Activated naive CD8-positive, alpha-beta T cell treated with anti-CD3 and anti-CD28 coated beads, Interleukin-2, amount 50 U/mL, for 16 hours (primary cell): ENCODE results near the gene DESI1.
"Not testable (repeated sequence)": the region's sequence is repeated elsewhere in the genome, so short reads cannot be mapped to it uniquely, and the experiment has no call there.

ENCODE experiments used
- DNase-seq: peaks from one replicate; pipeline ENCODE4 v3.0.0-alpha.2; 2020; ENCODE audit warnings: low read depth, low spot score

DESI1 gene

DNA sequence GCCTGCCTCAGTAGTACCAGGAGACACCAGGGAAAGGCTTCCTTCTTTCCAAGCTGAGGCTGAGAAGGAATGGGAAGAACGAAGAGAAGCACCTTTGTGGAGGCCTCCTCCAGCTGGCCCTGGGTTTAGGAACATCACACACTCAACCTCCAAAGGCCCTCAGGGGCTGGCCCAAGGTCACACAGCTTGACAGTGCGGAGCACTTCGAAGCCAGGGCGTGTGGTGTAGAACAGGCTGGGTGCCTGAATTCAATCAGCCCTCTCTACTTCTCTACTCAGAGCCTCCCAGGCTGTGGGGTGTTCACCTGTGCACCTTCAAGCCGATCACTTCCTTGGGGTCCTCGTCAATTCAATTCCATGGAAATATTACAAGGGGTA lies 60.8 kb downstream of the DESI1 start:
- no peak for DNase-seq

DNA sequence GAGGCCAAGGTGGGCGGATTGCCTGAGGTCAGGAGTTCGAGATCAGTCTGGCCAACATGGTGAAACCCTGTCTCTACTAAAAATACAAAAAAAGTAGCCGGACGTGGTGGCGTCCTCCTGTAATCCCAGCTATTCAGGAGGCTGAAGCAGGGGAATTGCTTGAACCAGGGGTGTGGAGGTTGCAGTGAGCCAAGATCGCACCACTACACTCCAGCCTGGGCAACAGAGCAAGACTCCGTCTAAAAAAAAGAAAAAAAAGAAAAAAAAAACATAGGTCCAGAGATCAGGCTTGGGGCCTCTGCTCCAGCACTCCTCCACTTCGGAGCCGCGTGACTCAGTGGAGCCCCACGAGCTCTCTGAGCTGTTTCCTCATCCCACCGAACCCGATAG lies 62.6 kb downstream of the DESI1 start:
- not testable (repeated sequence) for DNase-seq

DNA sequence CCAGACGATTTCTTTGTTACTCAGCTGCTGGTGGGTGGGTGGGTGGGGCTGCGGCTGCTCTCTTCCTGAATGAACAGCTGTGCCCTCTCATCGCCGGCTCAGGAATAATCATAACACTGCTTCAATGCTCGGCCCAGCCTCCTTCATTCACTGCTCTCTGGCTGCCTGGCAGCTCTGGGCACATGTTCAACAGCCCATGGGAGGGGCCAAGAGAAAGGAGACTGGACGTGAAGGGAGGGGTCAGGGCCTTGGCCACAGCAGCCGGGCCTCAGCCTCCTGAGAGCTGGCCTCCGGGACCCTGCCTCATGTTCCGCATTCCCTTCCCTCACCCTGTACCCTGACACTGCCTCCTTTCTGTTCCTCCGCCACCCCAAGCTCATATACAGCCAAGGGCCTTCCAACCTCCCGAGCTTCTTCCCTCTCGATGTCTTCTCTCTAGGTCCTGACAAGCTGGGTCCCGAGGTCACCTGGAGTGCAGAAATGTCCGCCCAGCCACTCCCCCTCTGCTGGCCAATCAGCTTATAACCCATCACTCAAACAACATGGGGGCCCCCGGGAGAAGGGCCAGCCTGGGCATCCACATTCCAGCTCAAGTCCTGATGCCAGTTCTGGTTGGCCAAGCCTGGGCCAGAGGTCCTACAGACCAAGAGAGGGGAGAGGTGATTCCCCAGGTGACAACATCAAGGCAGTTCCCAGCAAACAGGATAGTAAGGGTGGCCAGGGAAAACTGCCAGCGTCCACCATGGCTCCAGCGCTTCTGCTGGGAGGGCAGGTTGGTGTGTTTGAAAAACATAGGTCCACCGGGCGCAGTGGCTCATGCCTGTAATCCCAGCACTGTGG lies 63.2 kb downstream of the DESI1 start:
- DNase-seq = no peak

DNA sequence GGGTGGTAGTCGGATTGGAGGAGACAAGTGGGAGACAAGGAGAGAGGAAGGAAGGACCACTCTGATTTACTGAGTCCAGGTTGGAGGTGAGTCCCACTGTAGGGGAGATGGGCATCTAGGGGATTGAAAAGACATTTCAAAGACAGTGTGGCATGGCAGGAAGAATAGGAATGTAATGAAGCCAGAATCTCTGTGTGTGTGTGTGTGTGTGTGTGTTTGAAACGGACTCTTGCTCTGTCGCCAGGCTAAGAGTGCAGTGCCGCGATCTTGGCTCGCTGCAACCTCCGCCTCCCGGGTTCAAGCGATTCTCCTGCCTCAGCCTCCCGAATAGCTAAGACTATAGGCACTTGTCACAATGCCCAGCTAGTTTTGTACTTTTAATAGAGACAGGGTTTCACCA lies 64.3 kb downstream of the DESI1 start:
- no peak for DNase-seq

DNA sequence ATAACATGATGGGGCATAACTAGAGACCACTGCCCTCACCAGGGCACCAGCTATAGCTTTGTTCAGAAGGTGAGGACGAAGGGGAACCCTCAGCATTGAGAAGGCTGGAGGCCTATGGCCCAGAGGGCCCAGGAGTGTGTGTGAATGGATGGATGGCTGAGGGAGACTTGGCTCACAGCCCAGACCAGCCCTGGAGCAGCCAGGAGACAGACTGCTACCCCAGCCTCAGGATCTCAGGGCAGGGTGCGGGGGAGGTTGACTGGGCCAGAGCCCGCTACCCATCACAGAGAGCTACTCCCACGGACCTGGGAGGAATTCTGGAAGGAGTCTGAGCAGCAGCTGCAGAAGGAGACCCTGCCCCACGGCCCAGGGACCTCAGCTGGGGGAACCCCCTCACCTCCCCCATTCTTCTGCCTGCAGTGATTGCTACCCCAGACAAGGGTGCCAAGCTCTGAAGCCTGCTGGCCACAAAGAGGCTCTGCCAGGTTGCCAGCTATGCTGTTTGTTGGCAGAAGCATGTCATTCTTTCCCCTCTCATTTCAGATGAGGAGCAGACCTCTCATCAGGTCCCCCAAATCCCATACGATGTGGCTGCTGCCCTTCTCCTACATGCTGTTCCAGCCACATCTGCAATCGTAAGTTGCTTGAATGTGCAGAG lies 65.4 kb downstream of the DESI1 start:
- no peak for DNase-seq

DNA sequence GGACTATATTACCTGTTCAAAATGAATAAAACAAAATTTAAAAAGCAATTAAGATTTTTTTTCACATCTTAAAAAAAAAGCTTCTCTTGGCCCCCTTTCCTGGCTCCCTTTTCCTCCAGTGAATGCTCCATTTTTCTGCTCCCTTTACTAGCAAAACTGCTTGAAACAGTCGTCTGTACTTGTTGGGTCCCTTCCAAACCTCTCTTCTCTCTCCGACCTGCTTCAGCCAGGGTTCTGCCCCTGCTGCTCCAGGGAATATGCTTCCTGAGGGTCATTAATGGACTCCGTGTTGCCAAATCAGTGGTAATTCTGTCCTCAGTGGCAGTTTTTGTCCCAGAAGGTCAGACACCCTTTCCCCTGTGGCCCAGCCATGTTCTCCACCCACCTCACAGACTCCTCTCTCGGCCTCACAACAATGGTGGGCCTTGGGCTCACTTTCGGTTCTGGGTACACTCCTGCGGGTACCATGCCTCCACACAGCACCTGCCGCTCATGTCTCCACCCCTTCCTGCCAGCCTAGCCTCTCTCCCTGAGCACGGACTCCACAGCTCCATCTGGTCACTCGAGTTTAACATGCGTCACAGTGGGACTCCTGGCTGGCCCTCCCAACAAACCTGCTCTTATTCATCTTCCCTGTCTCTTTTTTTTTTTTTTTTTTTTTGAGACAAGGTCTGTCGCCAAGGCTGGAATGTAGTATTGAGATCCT lies 68.8 kb downstream of the DESI1 start:
- no peak for DNase-seq

DNA sequence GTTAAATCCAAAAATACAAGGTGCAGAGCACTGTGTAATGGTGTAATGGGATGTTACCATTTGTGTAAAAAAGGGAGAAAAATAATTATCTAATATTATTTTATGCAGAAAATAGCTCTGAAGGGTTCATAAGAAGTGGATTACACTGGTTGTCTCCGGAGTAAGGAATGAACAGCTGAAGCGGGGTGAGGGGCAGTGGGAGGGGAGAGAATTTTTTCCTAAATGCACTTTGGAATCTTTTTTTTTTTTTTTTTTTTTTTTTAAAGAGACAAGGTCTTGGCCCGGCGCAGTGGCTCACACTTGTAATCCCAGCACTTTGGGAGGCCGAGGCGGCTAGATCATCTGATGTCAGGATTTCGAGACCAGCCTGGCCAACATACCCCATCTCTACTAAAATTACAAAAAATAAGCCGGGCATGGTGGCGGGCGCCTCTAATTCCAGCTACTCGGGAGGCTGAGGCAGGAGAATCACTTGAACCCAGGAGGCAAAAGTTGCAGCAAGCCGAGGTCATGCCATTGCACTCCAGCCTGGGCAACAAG lies 69.8 kb downstream of the DESI1 start:
- no peak for DNase-seq

DNA sequence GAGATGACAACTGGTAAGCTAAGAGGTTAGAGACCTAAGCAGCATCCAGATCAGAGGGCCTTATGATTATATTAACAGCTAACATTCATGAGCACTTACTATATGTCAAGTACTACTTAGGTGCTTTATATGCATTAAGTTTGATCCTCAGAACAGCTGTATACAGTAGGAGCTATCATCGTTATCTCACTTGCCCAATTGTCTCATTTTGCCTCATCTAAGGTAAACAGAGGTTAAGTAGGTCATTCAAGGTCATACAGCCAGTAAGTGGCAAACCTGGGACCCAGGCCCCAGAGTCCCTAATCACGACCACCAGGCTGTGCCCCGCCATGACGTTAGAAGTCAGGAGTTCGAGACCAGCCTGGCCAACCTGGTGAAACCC lies 72.0 kb downstream of the DESI1 start:
- DNase-seq = no peak
